DND-41 (cell line): Measurements from ENCODE around the gene LRRC25.

Experiments
- ATAC-seq: fragments of 200-7000 bp; cut with Tn5 transposase; 3 replicates; pipeline ENCODE4 v1.9.1; 2021; ENCODE audit warnings: low read depth; ENCODE audit not compliant: insufficient read depth
- DNase-seq: peaks from one replicate; pipeline ENCODE4 v3.0.0-alpha.2; 2020
- H2AFZ ChIP-seq: 2 replicates; pipeline ENCODE4 v1.6.0; 2012; ENCODE audit warnings: low read depth, low read length
- H3K27ac ChIP-seq: 2 replicates; pipeline ENCODE4 v1.5.1; 2012; ENCODE audit warnings: low read length, inconsistent platforms
- H3K27me3 ChIP-seq: fragments of 200-600 bp; sonication (generic); 2 replicates; pipeline ENCODE4 v1.6.0; 2012; ENCODE audit warnings: low read length, mild to moderate bottlenecking, inconsistent platforms; ENCODE audit not compliant: insufficient read depth, poor library complexity
- H3K36me3 ChIP-seq: 2 replicates; pipeline ENCODE4 v1.5.1; 2012; ENCODE audit warnings: low read length, inconsistent platforms; ENCODE audit not compliant: insufficient read depth
- H3K4me1 ChIP-seq: 2 replicates; pipeline ENCODE4 v1.5.1; 2012; ENCODE audit warnings: mild to moderate bottlenecking, low read length; ENCODE audit not compliant: insufficient read depth
- H3K4me2 ChIP-seq: 2 replicates; pipeline ENCODE4 v1.6.0; 2012; ENCODE audit warnings: mild to moderate bottlenecking, moderate library complexity, low read length, inconsistent platforms; ENCODE audit not compliant: insufficient read depth
- H3K4me3 ChIP-seq, 2 experiments: fragments of 200-600 bp in 1 of 2; shearing (Covaris generic) in 1 of 2; 2 replicates each; pipeline ENCODE4 v1.5.1; 2012 to 2016; ENCODE audit warnings: inconsistent platforms in 2 of 2, low read length in 2 of 2, mild to moderate bottlenecking in 2 of 2, low read depth in 1 of 2, moderate library complexity in 1 of 2
- H3K79me2 ChIP-seq: 2 replicates; pipeline ENCODE4 v1.6.0; 2012; ENCODE audit warnings: low read length, inconsistent platforms; ENCODE audit not compliant: insufficient read depth
- H3K9ac ChIP-seq: 2 replicates; pipeline ENCODE4 v1.6.0; 2012; ENCODE audit warnings: low read depth, mild to moderate bottlenecking, inconsistent platforms, low read length, moderate library complexity
- H3K9me3 ChIP-seq: 2 replicates; pipeline ENCODE4 v1.5.1; 2012; ENCODE audit warnings: low read length, moderate library complexity, mild to moderate bottlenecking, inconsistent platforms; ENCODE audit not compliant: insufficient read depth, severe bottlenecking
- H4K20me1 ChIP-seq: 2 replicates; pipeline ENCODE4 v1.6.0; 2012; ENCODE audit warnings: low read length; ENCODE audit not compliant: insufficient read depth
- CTCF ChIP-seq: IDR thresholded peaks from 2 replicates; pipeline ENCODE4 v1.5.1; 2012; ENCODE audit warnings: borderline replicate concordance, low read length, moderate library complexity, mild to moderate bottlenecking; ENCODE audit not compliant: poor library complexity, severe bottlenecking; ENCODE audit errors: extremely low read depth
- EZH2 ChIP-seq: IDR thresholded peaks from 3 replicates; pipeline ENCODE4 v1.6.1; 2012; ENCODE audit warnings: borderline replicate concordance, low read depth, mild to moderate bottlenecking, moderate library complexity, low read length, inconsistent platforms; ENCODE audit not compliant: severe bottlenecking

Gene LRRC25

GRCh38 chr19:18427080-18427742, 29.8 kb upstream of the LRRC25 start:
- no peaks in the 10 kb centered on the region for H3K9me3 ChIP-seq
- peaks cover 34% of the 10 kb centered on the region for H3K4me1 ChIP-seq
- H3K27ac ChIP-seq: no peak overlapping the region

GRCh38 chr19:18426416-18426767, 29.0 kb upstream of the LRRC25 start:
- ATAC-seq (no peak), DNase-seq (no peak)
- Histone ChIP-seq H3K4me2 (no peak overlapping the region), H3K4me3 (no peak overlapping the region), H2AFZ (no peak overlapping the region), H3K27me3 (no peaks in the 10 kb centered on the region), H4K20me1 (peaks cover 86% of the 10 kb centered on the region), H3K9ac (no peak overlapping the region), H3K36me3 (peaks cover 15% of the 10 kb centered on the region), H3K27ac (no peak overlapping the region), H3K79me2 (peaks cover 61% of the 10 kb centered on the region), H3K9me3 (no peaks in the 10 kb centered on the region), H3K4me1 (peaks cover 39% of the 10 kb centered on the region)
- TF ChIP-seq EZH2 (no peak), CTCF (no peak)

More at GRCh38 chr19:18427080-18427742, 29.8 kb upstream of the LRRC25 start:
- Histone ChIP-seq H3K79me2 (peaks cover 53% of the 10 kb centered on the region), H3K4me2 (no peak overlapping the region), H3K36me3 (peaks cover 21% of the 10 kb centered on the region), H3K9ac (no peak overlapping the region), H3K27me3 (no peaks in the 10 kb centered on the region), H2AFZ (no peak overlapping the region), H3K4me3 (no peak overlapping the region), H4K20me1 (peaks cover 84% of the 10 kb centered on the region)
- TF ChIP-seq CTCF (no peak), EZH2 (no peak)
- DNase-seq (no peak), ATAC-seq (no peak)

- Histone ChIP-seq H3K79me2 (peaks cover 65% of the 10 kb centered on the region), H3K27ac (no peak overlapping the region), H2AFZ (no peak overlapping the region), H3K36me3 (peaks cover 13% of the 10 kb centered on the region), H3K9ac (no peak overlapping the region), H3K4me2 (no peak overlapping the region), H3K4me3 (no peak overlapping the region), H3K27me3 (no peaks in the 10 kb centered on the region), H3K4me1 (peaks cover 45% of the 10 kb centered on the region), H4K20me1 (peaks cover 89% of the 10 kb centered on the region), H3K9me3 (no peaks in the 10 kb centered on the region)
- no peak for TF ChIP-seq EZH2
- no peak for TF ChIP-seq CTCF
- ATAC-seq (no peak), DNase-seq (no peak)
Measured at GRCh38 chr19:18425515-18426415, 28.3 kb upstream of the LRRC25 start.
